ENCODE results near the gene TNN. TPM values are rescaled to one million over a fixed set of nuclear protein-coding genes. Genes with fewer than 3 reads are reported as not detected.

TNN gene
- total RNA-seq, 6 experiments from 2014 or later: 0.18 to 0.67 (median 0.41) TPM

GRCh38 chr1:175150596-175151319 lies 83.1 kb downstream of the TNN start:
- Histone ChIP-seq H3K9me3 (no peaks in the 10 kb centered on the region), H3K36me3 (no peaks in the 10 kb centered on the region), H3K27me3 (no peaks in the 10 kb centered on the region), H3K4me3 (no peak overlapping the region), H3K27ac (no peak overlapping the region), H3K4me1 (peaks cover 0 to 20% (median 3%) of the 10 kb centered on the region in 4 donors)
- ATAC-seq (peak in 1 of 4 donors; percentile 60), DNase-seq (peak in 1 of 3 donors; percentile 52)
- WGBS (ENCODE audit: insufficient coverage, low coverage, low lambda C conversion rate, missing lambda C conversion rate): 67% methylated on average over 4 of the region's 9 CpGs
- TF ChIP-seq CTCF (IDR thresholded peaks at IDR 0.05): no peak
- no peak for TF ChIP-seq POLR2A (IDR thresholded peaks at IDR 0.05)
- intact Hi-C loops (cut with DNase I): loop anchor here in 1 of 2 donors (5.0 kb wide), 1 partner anchor 172 kb away; no protein-coding TSS in a partner anchor

GRCh38 chr1:175152006-175152652 lies 84.5 kb downstream of the TNN start:
- Histone ChIP-seq H3K36me3 (no peaks in the 10 kb centered on the region), H3K27me3 (no peaks in the 10 kb centered on the region), H3K9me3 (no peaks in the 10 kb centered on the region), H3K4me3 (no peak overlapping the region), H3K27ac (no peak overlapping the region), H3K4me1 (peaks cover 0 to 12% (median 6%) of the 10 kb centered on the region in 4 donors)
- WGBS (ENCODE audit: insufficient coverage, low coverage, low lambda C conversion rate, missing lambda C conversion rate): 3% methylated on average over 14 of the region's 15 CpGs
- ATAC-seq: peak; percentile 77 to 88 (median 86)
- peak in 2 of 3 donors; percentile 59 to 66 for DNase-seq
- intact Hi-C loops (cut with DNase I): loop anchor here (2.0 to 5.0 kb wide), 2 partner anchors 169 to 170 kb away; no protein-coding TSS in a partner anchor
- TF ChIP-seq CTCF (IDR thresholded peaks at IDR 0.05): peak; percentile 86 to 90 (median 88)
- no peak for TF ChIP-seq POLR2A (IDR thresholded peaks at IDR 0.05)

GRCh38 chr1:175154629-175155472 lies 87.2 kb downstream of the TNN start:
- H3K27ac ChIP-seq: no peak overlapping the region
- H3K4me1 ChIP-seq: peaks cover 0 to 12% (median 6%) of the 10 kb centered on the region in 4 donors
- no peaks in the 10 kb centered on the region for H3K27me3 ChIP-seq
- no peaks in the 10 kb centered on the region for H3K9me3 ChIP-seq
- no peak overlapping the region for H3K4me3 ChIP-seq
- TF ChIP-seq CTCF (IDR thresholded peaks at IDR 0.05) (peak; percentile 84 to 96 (median 94)), POLR2A (IDR thresholded peaks at IDR 0.05) (no peak)
- peak; percentile 72 to 84 (median 74) for ATAC-seq
- 21% methylated on average over 11 of the region's 11 CpGs for WGBS (ENCODE audit: insufficient coverage, low coverage, low lambda C conversion rate, missing lambda C conversion rate)
- DNase-seq: peak; percentile 73 to 78 (median 77)
- intact Hi-C loops (cut with DNase I): loop anchor here in 1 of 2 donors (5.0 kb wide), 1 partner anchor 167 kb away; no protein-coding TSS in a partner anchor
- peaks cover 0 to under 1% (median 0%) of the 10 kb centered on the region in 4 donors for H3K36me3 ChIP-seq

GRCh38 chr1:175155473-175155856 lies 87.8 kb downstream of the TNN start:
- intact Hi-C loops (cut with DNase I): no loop called here

More at GRCh38 chr1:175155473-175155856, 87.8 kb downstream of the TNN start:
- no peaks in the 10 kb centered on the region for H3K9me3 ChIP-seq
- H3K27ac ChIP-seq: no peak overlapping the region
- H3K4me1 ChIP-seq: peaks cover 0 to 11% (median 5%) of the 10 kb centered on the region in 4 donors
- H3K27me3 ChIP-seq: no peaks in the 10 kb centered on the region
- peaks cover 0 to 6% (median under 1%) of the 10 kb centered on the region in 4 donors for H3K36me3 ChIP-seq
- H3K4me3 ChIP-seq: no peak overlapping the region
- no peak for TF ChIP-seq CTCF (IDR thresholded peaks at IDR 0.05)
- TF ChIP-seq POLR2A (IDR thresholded peaks at IDR 0.05): no peak
- whole genome bisulfite sequencing (ENCODE audit: insufficient coverage, low coverage, low lambda C conversion rate, missing lambda C conversion rate): 60% methylated on average over 4 of the region's 4 CpGs
- ATAC-seq (peak in 1 of 4 donors; percentile 7), DNase-seq (no peak)
